GM12878 (cell line): ENCODE measurements around the gene PEX11A. TPM values are rescaled to one million over a fixed set of nuclear protein-coding genes. Genes with fewer than 3 reads are reported as not detected.

ENCODE experiments used
- ATAC-seq: fragments of 200-7000 bp; cut with Tn5 transposase; 3 replicates; pipeline ENCODE4 v1.9.1; 2020; ENCODE audit warnings: mild to moderate bottlenecking, moderate library complexity
- BruUV-seq: library from RNA; stranded (reverse); fragments of 400-500 nt; replicated peaks from 2 replicates; lab custom pipeline; 2021; lab: Mats Ljungman, UMichigan
- CTCF ChIA-PET: fragments of 300-600 bp; sonication (Branson Sonifier 250); formaldehyde crosslinking; extraction: SDS; loops from one replicate; lab custom pipeline; 2021; ENCODE audit warnings: inconsistent platforms; lab: Yijun Ruan, JAX
- POLR2A ChIA-PET: fragments of 350-600 bp; formaldehyde crosslinking; extraction: SDS; loops from one replicate; lab custom pipeline; 2021; ENCODE audit warnings: inconsistent platforms; lab: Charles Lee
- RAD21 ChIA-PET: fragments of 300-600 bp; sonication (Branson Sonifier 250); formaldehyde crosslinking; loops from one replicate; lab custom pipeline; 2023; ENCODE audit warnings: antibody characterized with exemption; ENCODE audit not compliant: unreplicated experiment; lab: Charles Lee
- SMC1A ChIA-PET: fragments of 300-600 bp; sonication (Branson Sonifier 250); formaldehyde crosslinking; loops from one replicate; lab custom pipeline; 2023; ENCODE audit not compliant: unreplicated experiment, uncharacterized antibody; lab: Charles Lee
- DNase-seq: peaks from one replicate; pipeline ENCODE4 v3.0.0-alpha.2; 2011; ENCODE audit warnings: low read depth, low spot score
- FAIRE-seq: peaks from 3 replicates; lab custom pipeline; 2011; peaks lifted over from hg19 to GRCh38; lab: Jason Lieb, UNC
- H2AFZ ChIP-seq: 2 replicates; pipeline ENCODE4 v1.6.0; 2011; ENCODE audit warnings: low read depth, low read length, control low read depth; ENCODE audit not compliant: control insufficient read depth
- H3K27ac ChIP-seq: 2 replicates; pipeline ENCODE4 v1.5.1; 2011; ENCODE audit warnings: control low read depth; ENCODE audit not compliant: control insufficient read depth, insufficient read depth
- H3K27me3 ChIP-seq, 2 experiments: replicated peaks in 1 of 2; 2 replicates each; pipeline versions ENCODE4 v1.6.0 to v1.6.1; 2011; ENCODE audit warnings: low read length in 1 of 2; ENCODE audit not compliant: control insufficient read depth in 2 of 2, insufficient read depth in 2 of 2
- H3K36me3 ChIP-seq, 2 experiments: 2 replicates each; pipeline ENCODE4 v1.5.1; 2011; ENCODE audit warnings: low read length in 1 of 2; ENCODE audit not compliant: control insufficient read depth in 2 of 2, insufficient read depth in 2 of 2
- H3K4me1 ChIP-seq: 2 replicates; pipeline ENCODE4 v1.6.1; 2011; ENCODE audit warnings: mild to moderate bottlenecking, low read length, moderate library complexity, mixed read lengths; ENCODE audit not compliant: control insufficient read depth, insufficient read depth
- H3K4me2 ChIP-seq: 2 replicates; pipeline ENCODE4 v1.6.0; 2011; ENCODE audit warnings: control low read depth; ENCODE audit not compliant: control insufficient read depth, insufficient read depth
- H3K4me3 ChIP-seq: fragments of 200-600 bp; sonication (generic); 2 replicates; pipeline ENCODE4 v1.5.1; 2016
- H3K79me2 ChIP-seq: 2 replicates; pipeline ENCODE4 v1.6.0; 2011; ENCODE audit warnings: low read length; ENCODE audit not compliant: control insufficient read depth, insufficient read depth
- H3K9ac ChIP-seq: 2 replicates; pipeline ENCODE4 v1.8.0; 2011; ENCODE audit warnings: low read length, control low read depth, mixed read lengths; ENCODE audit not compliant: control insufficient read depth, insufficient read depth
- H3K9me3 ChIP-seq: replicated peaks from 3 replicates; pipeline ENCODE4 v1.5.1; 2011; ENCODE audit warnings: mild to moderate bottlenecking, low read length; ENCODE audit not compliant: control insufficient read depth, insufficient read depth
- H4K20me1 ChIP-seq: 2 replicates; pipeline ENCODE4 v1.6.0; 2011; ENCODE audit not compliant: control insufficient read depth, insufficient read depth
- CHD1 ChIP-seq: IDR thresholded peaks from 2 replicates; pipeline ENCODE4 v1.6.1; 2012; ENCODE audit warnings: low read depth, low read length, improper control_type of control experiment
- HDGF ChIP-seq: fragments of 450-650 bp; IDR thresholded peaks from 2 replicates; pipeline ENCODE4 v1.6.1; 2016; ENCODE audit warnings: antibody characterized with exemption
- MEF2B ChIP-seq: fragments of 450-650 bp; IDR thresholded peaks from 2 replicates; pipeline ENCODE4 v1.6.1; 2018; ENCODE audit warnings: mild to moderate bottlenecking, moderate library complexity; ENCODE audit not compliant: partially characterized antibody, poor library complexity, severe bottlenecking
- RAD51 ChIP-seq: fragments of 450-650 bp; IDR thresholded peaks from 2 replicates; pipeline ENCODE4 v1.6.1; 2016; ENCODE audit warnings: moderate library complexity, mild to moderate bottlenecking, inconsistent platforms
- RB1 ChIP-seq: fragments of 450-650 bp; formaldehyde crosslinking; IDR thresholded peaks from 2 replicates; pipeline ENCODE4 v1.6.1; 2017; ENCODE audit warnings: mild to moderate bottlenecking, borderline replicate concordance
- WGBS: methylation state at CpG from one replicate; pipeline ENCODE4 v1.1.6; 2016; ENCODE audit warnings: low lambda C conversion rate; ENCODE audit not compliant: insufficient replicate concordance, insufficient coverage; ENCODE audit errors: missing lambda C conversion rate; 5-methylcytosine and 5-hydroxymethylcytosine counted together
- in situ Hi-C: fragments of 300-500 bp; cut with MboI; formaldehyde crosslinking; loops from 9 replicates; pipeline ENCODE4 v1.14.3; 2018; ENCODE audit warnings: mixed read lengths
- intact Hi-C: fragments of 100-400 bp; cut with micrococcal nuclease; formaldehyde crosslinking; loops from one replicate; pipeline ENCODE4 v1.14.2; 2022; ENCODE audit not compliant: unreplicated experiment
- polyA plus RNA-seq, 11 experiments: library from polyadenylated mRNA; depleted of rRNA in 4 of 11; unstranded in 6 of 11; stranded (reverse) in 5 of 11; fragments of >200 nt; fragmentation: Nextera tagmentation in 4 of 11; fragmentation: Illumina TruSeq in 1 of 11; extraction: Ambion mirVana in 4 of 11; extraction: Trizol in 1 of 11; gene quantifications; 1 replicate in 1 of 11; 2 replicates in 10 of 11; pipeline versions ENCODE4 v1.2.1 to v1.2.3, GENCODE V29; 2011 to 2016; ENCODE audit warnings: inconsistent platforms in 2 of 11, missing spikeins in 2 of 11, low read depth in 1 of 11
- total RNA-seq, 4 experiments: library from RNA; depleted of rRNA in 3 of 4; stranded (reverse); fragments of >200 nt in 3 of 4; fragmentation: Illumina TruSeq in 1 of 4; extraction: Trizol in 1 of 4; gene quantifications; 2 replicates each; pipeline versions ENCODE4 v1.2.1 to v1.2.3, GENCODE V29; 2013 to 2021
- TF ChIP-seq, protein P1 (sequence below): fragments of 450-650 bp; IDR thresholded peaks from 2 replicates; pipeline ENCODE4 v1.6.1; 2017; ENCODE audit warnings: antibody characterized with exemption, mild to moderate bottlenecking, moderate library complexity

The PEX11A gene
- total and polyA plus RNA-seq, 10 of the 15 experiments (the other 5 are each of a cell fraction or from before 2014, with no cell fraction given), result 1.4 to 2.8 (median 2.0) TPM

DNA sequence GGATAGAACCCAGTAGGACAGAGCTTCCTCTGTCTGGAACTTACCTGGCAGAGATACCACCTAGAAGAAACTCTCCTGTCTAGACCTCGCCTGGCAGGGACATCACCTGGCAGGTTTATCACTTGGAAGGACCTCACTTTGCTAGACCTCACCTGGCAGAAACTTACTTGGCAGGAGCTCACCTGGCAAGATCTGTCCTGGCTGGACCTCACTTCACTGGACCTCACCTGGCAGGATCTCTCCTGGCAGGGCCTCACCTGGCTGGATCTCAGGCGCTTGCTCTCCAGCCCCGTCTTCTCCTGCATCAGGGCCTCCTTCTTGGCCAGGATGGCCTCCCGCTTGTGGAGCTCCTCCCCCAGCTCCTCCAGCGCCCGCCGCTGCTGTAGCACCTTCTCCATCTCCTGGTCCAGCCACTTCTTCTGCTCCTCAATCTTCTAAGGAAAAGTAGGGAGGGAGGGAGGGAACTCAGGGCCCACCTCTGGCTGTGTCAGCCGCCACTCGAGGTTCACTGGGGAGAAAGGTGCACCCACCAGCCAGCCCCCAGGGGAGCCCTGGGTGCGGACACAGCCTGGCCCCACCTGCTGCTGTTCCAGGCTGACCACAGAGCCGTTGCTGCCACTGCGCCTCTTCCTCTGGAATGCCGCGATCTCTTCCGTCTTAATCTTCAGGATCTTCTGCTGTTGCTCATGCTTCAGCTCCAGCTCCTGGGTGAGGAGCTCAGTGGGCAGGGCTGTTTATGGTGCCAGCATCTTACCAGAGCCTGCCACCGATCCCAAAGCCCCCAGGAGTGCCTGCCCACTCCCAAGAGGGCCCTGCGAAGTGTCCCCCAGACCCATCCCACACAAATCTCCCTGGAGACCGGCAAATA, 57.8 kb downstream of the PEX11A start:
- Histone ChIP-seq H3K4me3 (no peak overlapping the region), H3K36me3 (peaks cover 12 to 22% of the 10 kb centered on the region in 2 experiments), H3K4me2 (no peak overlapping the region), H3K27me3 (no peaks in the 10 kb centered on the region), H3K27ac (no peak overlapping the region), H3K79me2 (no peaks in the 10 kb centered on the region), H3K9me3 (no peaks in the 10 kb centered on the region; the same call in 2 of the 3 replicates), H3K9ac (no peak overlapping the region), H3K4me1 (no peaks in the 10 kb centered on the region), H2AFZ (no peak overlapping the region), H4K20me1 (no peaks in the 10 kb centered on the region)
- intact Hi-C loops, result no loop called here
- no peak for DNase-seq
- ChIA-PET SMC1A (no interaction called here), RAD21 (no interaction called here), CTCF (interaction anchor here (0.6 kb wide), 1 partner anchor 97 kb away, joined by 4 read pairs; no protein-coding TSS in a partner anchor), POLR2A (no interaction called here)
- WGBS, result 96% methylated on average over 16 of the region's 18 CpGs
- no peak for TF ChIP-seq HDGF
- TF ChIP-seq RB1, result no peak
- TF ChIP-seq CHD1, result no peak
- no peak for TF ChIP-seq MEF2B
- TF ChIP-seq, protein P1, sequence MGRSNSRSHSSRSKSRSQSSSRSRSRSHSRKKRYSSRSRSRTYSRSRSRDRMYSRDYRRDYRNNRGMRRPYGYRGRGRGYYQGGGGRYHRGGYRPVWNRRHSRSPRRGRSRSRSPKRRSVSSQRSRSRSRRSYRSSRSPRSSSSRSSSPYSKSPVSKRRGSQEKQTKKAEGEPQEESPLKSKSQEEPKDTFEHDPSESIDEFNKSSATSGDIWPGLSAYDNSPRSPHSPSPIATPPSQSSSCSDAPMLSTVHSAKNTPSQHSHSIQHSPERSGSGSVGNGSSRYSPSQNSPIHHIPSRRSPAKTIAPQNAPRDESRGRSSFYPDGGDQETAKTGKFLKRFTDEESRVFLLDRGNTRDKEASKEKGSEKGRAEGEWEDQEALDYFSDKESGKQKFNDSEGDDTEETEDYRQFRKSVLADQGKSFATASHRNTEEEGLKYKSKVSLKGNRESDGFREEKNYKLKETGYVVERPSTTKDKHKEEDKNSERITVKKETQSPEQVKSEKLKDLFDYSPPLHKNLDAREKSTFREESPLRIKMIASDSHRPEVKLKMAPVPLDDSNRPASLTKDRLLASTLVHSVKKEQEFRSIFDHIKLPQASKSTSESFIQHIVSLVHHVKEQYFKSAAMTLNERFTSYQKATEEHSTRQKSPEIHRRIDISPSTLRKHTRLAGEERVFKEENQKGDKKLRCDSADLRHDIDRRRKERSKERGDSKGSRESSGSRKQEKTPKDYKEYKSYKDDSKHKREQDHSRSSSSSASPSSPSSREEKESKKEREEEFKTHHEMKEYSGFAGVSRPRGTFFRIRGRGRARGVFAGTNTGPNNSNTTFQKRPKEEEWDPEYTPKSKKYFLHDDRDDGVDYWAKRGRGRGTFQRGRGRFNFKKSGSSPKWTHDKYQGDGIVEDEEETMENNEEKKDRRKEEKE, result no peak
- no peak for TF ChIP-seq RAD51
- no peak for FAIRE-seq
- BruUV-seq, result no TSS peak
- in situ Hi-C loops, result no loop called here
- ATAC-seq, result no peak; the same call in 2 of the 3 replicates
